HG02571 (cell line): ENCODE data around the gene PTCD1.

Source experiments
- ATAC-seq: cut with Tn5 transposase; IDR thresholded peaks from one replicate; pipeline ENCODE4 v1.9.1; 2021; ENCODE audit warnings: mild to moderate bottlenecking, moderate library complexity; ENCODE audit not compliant: unreplicated experiment

Gene PTCD1

GRCh38 chr7:99409806-99410205, 28.8 kb downstream of the PTCD1 start:
- ATAC-seq: no peak

GRCh38 chr7:99409192-99409572, 29.4 kb downstream of the PTCD1 start:
- ATAC-seq: no peak

DNA sequence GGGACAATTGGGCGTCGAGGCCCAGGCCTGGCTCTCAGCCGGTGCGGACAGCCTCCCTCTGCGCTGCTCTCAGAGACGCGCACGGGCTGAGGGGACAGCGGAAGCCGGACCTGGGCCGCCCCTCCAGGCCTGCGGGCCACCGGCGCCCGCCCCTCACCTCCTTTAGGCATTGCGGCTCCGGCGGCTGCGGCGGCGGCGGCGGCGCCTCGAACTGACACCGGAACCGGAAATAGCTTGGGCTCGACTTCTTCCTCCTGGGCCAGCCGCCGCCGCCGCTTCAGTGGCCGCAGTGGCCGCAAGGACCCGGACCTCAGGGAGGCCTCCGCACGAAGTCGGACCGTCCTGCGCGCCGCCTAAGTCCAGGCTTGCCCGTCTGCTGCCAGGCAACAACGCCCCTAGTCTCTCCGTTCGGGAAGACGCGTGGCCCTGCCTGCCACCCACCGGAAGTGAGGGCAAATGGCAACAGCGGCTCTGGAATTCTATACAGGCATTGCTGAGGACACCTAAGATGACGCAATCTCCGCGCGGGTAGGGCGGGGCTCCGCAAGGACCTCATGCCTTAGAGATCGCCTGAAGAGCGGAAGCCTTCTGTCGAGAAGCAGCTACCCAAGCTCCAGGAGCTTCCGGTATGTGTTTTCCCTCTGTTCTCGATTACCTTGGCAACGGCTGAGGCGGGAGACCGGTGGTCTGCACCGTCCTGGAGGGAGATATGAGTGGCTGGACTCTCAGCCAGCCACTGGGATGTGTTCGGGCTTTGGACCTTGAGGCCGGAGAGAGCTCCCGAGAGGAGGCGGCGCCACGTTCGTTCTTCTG, 30.0 kb downstream of the PTCD1 start, which contains the start of the genes BUD31 and PDAP1:
Gene BUD31, plus strand, starts transcription at position 591 of the 813 bp plus-strand sequence. CDS start 2,124 bp downstream, outside the sequence.
Gene PDAP1, minus strand, starts transcription at position 219 of the 813 bp plus-strand sequence. Its CDS starts 49 bp downstream, at position 170.
- ATAC-seq: peak; percentile 76

DNA sequence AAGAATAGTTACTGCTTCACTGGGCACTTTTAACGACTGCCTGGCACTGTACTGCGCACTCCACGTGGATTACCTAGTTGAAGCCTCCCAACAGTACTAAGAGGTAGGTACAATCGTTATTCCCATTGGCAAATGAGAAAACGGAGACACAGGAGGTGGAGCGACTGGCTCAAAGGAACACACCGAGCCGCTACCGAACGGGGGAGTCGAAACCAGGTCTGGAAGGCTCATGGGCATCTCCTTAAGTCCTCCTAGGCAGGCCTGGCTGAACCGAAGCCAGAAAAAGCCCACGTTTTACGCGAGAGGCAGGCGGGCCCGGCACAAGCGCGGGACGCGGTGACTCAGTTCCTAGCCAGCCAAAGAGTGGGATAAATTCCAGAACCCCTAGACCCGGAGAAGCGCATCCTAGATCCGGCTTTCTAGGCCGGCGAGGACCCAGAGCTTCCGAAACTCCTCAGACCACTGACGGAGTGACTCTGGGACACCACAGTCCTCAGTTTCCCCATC, 30.7 kb downstream of the PTCD1 start:
- no peak for ATAC-seq

- no peak for ATAC-seq
Observed at GRCh38 chr7:99406557-99406956, 32.0 kb downstream of the PTCD1 start.

DNA sequence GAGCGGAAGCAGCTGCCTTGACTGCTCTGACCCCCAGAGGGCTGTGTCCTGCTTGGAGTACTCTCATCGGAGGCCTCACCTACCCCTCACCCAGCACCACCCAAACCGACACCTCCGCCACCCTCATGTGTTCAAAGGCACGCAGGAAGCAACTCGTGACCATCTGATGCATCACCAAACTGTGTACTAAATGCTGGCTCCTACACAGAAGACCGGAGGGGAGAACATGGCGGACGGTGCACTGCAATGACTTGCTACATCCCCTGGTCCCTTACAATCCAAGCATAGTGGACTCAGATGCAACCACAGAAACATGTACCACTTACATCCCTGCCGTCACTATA, 33.6 kb downstream of the PTCD1 start:
- no peak for ATAC-seq

DNA sequence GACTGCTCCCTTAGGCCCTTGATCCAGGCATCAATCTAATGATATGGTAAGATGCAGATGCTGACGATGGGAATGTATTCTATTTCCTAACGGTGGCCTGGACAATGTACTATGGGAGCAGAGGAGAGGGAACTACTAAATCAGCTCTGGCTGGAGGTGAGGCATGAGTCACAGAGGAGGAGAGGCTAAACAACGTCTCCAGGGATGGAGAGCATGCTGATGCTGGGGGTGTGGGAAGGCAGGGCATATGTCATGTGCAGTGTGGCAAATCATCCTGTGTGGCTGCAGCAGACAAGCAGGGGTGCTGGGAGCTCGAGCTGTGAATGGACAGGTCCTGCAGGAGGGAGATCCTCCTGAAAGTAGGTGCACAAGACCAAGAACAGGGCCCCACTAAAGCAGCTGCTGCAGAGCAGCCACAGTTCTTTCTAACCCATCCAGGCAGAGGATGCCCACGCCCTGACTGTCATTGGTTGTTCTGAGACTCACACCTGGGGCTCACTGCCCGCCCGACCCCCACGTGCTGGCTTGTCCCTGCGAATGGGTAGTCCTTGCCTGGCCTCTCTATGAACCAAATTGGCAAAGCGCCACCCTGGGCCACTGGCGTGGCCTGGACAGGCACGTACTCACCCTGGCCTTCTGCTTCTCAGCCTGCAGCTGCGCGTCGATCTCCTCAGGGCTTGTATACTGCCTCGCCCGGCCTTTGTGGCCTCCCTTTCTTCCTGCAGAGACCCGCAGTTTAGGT, 34.2 kb downstream of the PTCD1 start:
- ATAC-seq: no peak

GRCh38 chr7:99403764-99404163, 34.8 kb downstream of the PTCD1 start:
- ATAC-seq: no peak

- no peak for ATAC-seq
Observed at GRCh38 chr7:99402854-99403253, 35.7 kb downstream of the PTCD1 start.

DNA sequence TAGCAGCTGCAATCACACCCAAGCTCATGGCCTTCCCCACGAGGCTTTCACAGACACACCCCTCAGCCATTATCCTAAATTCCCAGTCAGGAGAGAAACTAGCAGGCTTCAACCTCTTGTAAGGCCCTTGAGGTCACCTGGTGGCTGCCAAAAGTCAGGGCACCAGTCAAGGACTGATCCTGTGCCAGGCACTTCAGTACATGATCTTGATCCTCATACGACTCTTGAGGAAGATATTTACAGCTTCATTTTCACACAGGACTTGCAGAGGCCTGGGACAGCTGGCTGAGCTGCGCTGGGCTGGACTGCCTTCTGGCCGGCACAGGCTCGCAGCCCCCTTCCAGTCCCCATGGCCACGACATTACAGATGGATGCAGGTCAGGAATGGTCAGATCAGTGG, 39.0 kb downstream of the PTCD1 start:
- ATAC-seq: no peak

DNA sequence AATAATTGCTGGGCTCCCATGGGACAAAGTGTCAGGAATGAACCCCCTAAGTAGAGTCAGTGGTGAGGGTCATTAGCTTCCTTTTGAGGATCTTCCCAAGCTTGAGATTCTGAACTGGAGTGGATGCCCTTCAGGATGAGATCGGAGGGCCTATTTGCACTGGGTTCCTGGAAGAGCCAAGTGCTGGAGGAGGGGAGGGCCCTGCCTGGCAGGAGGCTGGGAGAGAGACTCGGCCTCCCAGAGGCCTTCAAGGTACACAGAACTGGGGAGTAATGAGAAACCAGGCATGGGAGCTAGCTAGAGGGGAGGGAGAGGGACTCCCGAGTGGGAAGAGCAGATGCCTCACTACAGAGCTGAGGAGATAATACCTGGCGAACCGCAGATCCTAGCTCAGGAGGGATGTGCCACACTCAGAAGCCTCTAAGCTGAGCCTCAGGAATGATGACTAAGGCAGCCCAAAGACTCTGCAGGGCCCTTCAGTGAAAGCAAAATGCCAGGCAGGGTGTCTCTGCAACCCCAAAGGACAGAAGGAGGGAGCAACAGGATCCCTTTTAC, 39.6 kb downstream of the PTCD1 start:
- ATAC-seq: no peak

DNA sequence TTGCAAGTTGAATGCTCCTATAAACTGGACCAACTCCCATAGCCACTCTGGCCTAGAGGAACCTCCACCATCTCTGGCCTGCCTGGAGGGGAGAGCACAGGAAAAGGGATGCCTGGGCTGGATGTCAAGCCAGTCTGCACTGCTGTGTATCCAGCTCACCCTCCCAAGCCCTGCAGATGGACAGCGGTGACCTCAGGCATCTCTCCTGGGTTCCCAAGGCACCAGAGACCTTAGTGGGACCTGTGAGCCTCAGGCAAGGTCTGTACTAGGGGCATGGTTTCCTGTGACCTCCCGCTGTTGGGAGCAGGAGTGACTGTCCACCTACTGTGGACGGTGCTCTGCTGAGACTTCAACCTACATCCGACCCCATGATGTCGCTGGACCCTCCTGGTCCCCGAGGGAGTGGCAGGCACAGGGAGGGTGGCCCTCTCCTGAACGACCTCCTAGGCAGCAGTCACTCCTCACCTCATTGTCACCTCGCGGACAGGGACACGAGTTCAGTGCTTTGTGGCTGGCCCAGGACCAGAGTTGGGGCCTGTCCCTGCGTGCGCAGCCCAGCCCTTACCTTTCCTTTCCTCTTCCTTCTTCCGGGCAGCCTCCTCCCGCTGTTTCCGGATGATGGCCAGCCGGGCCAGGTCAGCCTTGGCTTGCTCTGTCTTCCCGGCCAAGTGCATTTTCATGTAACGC, 41.2 kb downstream of the PTCD1 start:
- ATAC-seq: no peak

- no peak for ATAC-seq
Observed at GRCh38 chr7:99396418-99397296, 41.9 kb downstream of the PTCD1 start.

- ATAC-seq: no peak
Observed at GRCh38 chr7:99395616-99396327, 42.8 kb downstream of the PTCD1 start.

DNA sequence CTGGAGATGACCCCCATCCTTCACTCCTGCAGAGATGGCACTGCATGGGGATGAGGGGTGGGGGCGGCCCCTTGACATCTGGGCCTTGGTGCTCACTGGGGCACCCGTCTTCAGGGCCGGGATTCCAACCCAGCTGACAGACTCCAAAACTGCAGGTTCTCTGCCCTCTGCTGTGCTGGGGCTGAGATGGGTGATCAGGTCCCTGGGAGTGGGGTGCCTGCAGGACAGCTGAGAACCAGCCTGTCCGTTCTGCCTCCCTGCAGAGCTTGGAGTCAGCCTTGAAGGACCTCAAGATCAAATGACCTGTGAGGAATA, 44.5 kb downstream of the PTCD1 start:
- ATAC-seq: no peak

- ATAC-seq: no peak
Observed at GRCh38 chr7:99393355-99394187, 45.0 kb downstream of the PTCD1 start.

GRCh38 chr7:99392659-99393354, 45.8 kb downstream of the PTCD1 start:
- peak; percentile 47 for ATAC-seq

GRCh38 chr7:99392046-99392445, 46.6 kb downstream of the PTCD1 start:
- no peak for ATAC-seq
